Measurements from ENCODE around the gene G6PC2.

G6PC2 gene

DNA sequence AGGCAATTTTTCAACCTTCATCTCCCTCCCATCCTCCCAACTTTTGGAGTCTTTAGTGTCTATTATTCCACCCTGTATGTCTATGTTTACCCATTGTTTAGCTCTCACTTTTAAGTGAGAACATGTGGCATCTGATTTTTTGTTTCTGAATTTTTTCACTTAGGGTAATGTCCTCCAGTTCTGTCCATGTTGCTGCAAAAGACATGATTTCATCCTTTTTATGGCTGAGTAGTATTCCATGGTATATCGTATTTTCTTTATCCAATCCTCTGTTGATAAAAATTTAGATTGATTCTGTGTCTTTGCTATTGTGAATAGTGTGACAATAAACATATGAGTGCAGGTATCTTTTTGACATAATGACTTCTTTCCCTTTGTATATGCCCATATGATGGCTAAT, 48.2 kb downstream of the G6PC2 start:
- no peak for DNase-seq

DNA sequence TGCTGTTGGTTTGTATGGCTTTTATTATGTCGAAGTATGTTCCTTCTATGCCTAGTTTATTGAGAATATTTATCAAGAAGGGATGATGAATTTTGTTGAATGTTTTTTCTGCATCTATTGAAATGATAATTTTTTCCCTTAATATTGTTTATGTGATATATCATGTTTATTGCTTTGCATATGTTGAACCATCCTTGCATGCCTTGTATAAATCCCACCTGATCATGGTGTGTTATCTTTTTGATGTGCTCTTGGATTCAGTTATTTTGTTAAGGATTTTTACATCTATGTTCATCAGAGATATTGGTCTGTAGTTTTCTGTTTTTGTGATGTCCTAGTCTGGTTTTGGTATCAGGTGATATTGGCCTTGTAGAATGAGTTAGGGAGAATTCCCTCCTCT, 50.8 kb downstream of the G6PC2 start:
- no peak for DNase-seq

DNA sequence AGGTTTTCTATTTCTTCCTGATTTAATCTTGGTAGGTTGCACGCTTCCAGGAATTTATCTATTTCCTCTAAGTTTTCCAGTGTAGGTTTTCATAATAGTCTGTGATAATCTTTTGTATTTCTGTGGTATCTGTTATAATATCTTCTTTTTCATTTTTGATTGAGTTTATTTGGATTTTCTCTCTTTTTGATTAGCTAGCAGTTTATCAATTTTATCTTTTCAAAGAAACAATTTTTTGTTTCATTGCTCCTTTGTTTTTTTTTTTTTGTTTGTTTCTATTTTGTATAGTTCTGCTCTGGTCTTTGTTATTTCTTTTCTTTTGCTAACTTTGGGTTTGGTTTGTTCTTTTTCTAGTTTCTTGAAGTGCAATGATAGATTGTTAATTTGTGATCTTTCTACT, 51.3 kb downstream of the G6PC2 start:
- no peak for DNase-seq

DNA sequence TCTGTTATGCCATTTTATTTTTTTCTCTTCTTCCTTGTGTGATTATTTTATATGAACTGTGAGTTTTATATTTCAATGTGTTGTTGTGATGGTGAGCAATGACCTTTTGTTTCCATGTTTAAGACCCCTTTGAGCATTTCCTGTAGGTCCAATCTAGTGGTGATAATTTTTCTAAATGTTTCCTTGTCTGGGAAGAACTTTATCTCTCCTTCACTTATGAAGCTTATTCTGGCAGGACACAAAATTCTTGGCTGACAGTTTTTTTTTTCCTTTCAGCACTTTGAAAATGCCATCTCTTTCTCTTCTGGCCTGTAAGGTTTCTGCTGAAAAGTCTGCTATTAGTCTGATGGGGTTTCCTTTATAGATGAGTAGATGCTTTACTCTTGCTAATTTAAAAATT, 53.2 kb downstream of the G6PC2 start:
- no peak for DNase-seq

DNA sequence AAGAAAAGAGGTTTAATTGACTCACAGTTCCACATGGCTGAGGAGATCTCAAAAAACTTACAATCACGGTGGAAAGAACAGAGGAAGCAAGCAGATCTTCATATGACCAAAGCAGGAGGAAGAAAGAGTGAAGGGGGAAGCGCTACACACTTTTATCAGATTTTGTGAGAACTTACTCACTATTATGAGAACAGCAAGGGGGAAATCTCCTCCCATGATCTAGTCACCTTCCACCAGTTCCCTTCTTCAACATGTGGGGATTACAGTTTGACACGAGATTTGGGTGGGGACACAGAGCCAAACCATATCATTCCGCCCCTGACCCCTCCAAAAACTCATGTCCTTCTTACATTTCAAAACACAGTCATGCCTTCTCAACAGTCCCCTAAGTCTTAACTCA, 54.2 kb downstream of the G6PC2 start:
- no peak for DNase-seq

DNA sequence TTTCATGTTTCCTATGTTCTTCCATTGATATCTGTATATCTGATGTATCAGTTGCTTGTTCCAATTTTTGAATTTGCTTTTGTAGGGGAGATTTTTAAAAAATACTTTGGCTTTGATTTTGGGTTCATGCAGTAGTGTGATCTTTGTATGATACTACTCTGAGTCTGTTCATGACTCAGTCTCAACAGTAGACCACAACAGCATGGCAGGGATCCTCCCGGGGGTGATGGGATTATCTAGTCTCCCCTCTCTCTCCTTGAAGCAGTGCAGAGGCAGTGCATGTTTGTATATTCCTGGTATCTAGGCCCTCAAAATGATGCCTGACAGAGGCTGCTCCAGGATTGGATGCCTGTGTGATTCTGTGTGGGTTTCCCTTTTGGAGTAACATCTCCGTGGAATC, 55.3 kb downstream of the G6PC2 start:
- DNase-seq = no peak
